Breast epithelium (tissue), 4 donors: ENCODE data around the gene TLE2. TPM values are rescaled to one million over a fixed set of nuclear protein-coding genes. Genes with fewer than 3 reads are reported as not detected.

Experiments used
- DNase-seq, 2 donors: peaks; one replicate each; pipeline ENCODE4 v3.0.0-alpha.2; 2019; ENCODE audit warnings: low spot score in 2 of 2
- H3K27ac ChIP-seq, 2 donors: fragments of 200-600 bp; sonication (generic) in 1 of 2; one replicate each; pipeline ENCODE4 v1.5.1; 2016 to 2019; ENCODE audit warnings: mild to moderate bottlenecking in 1 of 2
- H3K27me3 ChIP-seq, 2 donors: fragments of 200-600 bp; sonication (generic) in 1 of 2; one replicate each; pipeline versions ENCODE4 v1.5.1 to v1.6.0; 2017 to 2019; ENCODE audit warnings: control low read depth in 1 of 2, mild to moderate bottlenecking in 1 of 2
- H3K36me3 ChIP-seq: fragments of 200-600 bp; one replicate; pipeline ENCODE4 v1.5.1; 2019
- H3K4me1 ChIP-seq, 2 donors: fragments of 200-600 bp; sonication (generic); one replicate each; pipeline ENCODE4 v1.5.1; 2016 to 2019; ENCODE audit warnings: control low read depth in 1 of 2
- H3K4me3 ChIP-seq, 3 donors: fragments of 200-600 bp; sonication (generic); 1 replicate in 2 of 3; 2 replicates in 1 of 3; pipeline ENCODE4 v1.5.1; 2016 to 2019; ENCODE audit warnings: mild to moderate bottlenecking in 3 of 3, moderate library complexity in 2 of 3
- H3K9me3 ChIP-seq, 2 donors: fragments of 200-600 bp; sonication (generic) in 1 of 2; one replicate each; pipeline ENCODE4 v1.5.1; 2016 to 2019; ENCODE audit warnings: control low read depth in 1 of 2
- POLR2A ChIP-seq: fragments of 450-650 bp; IDR thresholded peaks from one replicate; pipeline ENCODE4 v1.6.1; 2016; ENCODE audit warnings: antibody characterized with exemption, mild to moderate bottlenecking, moderate library complexity
- POLR2AphosphoS5 ChIP-seq, 3 donors: sonication (generic); formaldehyde crosslinking; IDR thresholded peaks; one replicate each; pipeline ENCODE4 v1.6.1; 2017; ENCODE audit warnings: antibody characterized with exemption in 3 of 3
- intact Hi-C: fragments of 100-400 bp; cut with DNase I; formaldehyde crosslinking; loops from one replicate; pipeline ENCODE4 v1.15.1; 2023; ENCODE audit warnings: low total_unique reads
- total RNA-seq, 3 donors: library from RNA; depleted of rRNA; stranded (reverse); fragments of >200 nt; gene quantifications; one replicate each; pipeline ENCODE4 v1.1.0, GENCODE V29; 2016
- TF ChIP-seq, protein P1 (sequence below), 3 donors: fragments of 450-650 bp; IDR thresholded peaks; one replicate each; pipeline ENCODE4 v1.5.1; 2016 to 2017; ENCODE audit warnings: antibody characterized with exemption in 3 of 3, mild to moderate bottlenecking in 3 of 3, moderate library complexity in 3 of 3

Gene TLE2
- total RNA-seq, 3 donors from 2014 or later, result 25.3 to 65.6 (median 35.1) TPM

DNA sequence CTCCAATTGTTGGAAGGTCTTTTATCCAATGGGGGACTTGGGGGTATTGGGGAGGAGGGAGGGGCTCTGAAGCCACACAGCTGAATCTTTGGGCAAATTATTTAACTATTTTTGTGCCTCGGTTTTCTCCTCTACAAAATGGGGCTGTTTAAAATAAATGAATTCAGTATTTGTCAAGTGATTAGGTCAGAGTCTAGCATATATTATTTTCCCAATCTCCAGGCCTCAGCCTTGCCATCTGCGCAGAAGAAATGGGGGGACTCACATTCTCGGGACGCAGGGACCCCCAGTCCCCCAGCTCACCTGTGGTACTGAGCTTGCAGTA is 31.7 kb upstream of the TLE2 start:
- intact Hi-C loops, result no loop called here
- Histone ChIP-seq H3K4me1 (peaks cover 11 to 29% of the 10 kb centered on the region in 2 donors), H3K4me3 (peak overlapping the region; percentile 85 to 92 (median 90))

DNA sequence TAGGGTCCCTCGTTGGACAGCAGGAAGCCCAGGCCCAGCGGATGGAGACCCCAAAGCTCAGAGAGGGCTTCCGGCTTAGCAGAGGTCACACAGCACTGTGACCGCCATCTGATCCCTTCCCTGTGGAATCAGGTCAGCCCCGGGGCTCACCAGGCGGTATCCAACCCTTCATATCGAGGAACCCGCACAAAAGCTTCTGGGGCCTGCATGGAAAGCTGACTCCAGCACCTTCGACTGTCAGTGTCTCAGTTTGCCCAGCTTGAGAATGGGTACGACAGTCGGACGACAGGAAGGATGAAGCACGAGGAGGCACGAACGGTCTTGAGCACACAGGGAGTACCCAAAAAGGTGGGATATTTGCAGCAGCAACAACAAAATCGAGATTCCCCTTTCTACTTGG is 30.6 kb upstream of the TLE2 start:
- no peaks in the 10 kb centered on the region for H3K36me3 ChIP-seq
- peaks cover 11 to 41% of the 10 kb centered on the region in 2 donors for H3K4me1 ChIP-seq
- no peak overlapping the region for H3K4me3 ChIP-seq
- H3K9me3 ChIP-seq, result no peaks in the 10 kb centered on the region
- no peaks in the 10 kb centered on the region for H3K27me3 ChIP-seq
- no peak for TF ChIP-seq POLR2A
- no peak for TF ChIP-seq POLR2AphosphoS5 (IDR thresholded peaks at IDR 0.05)
- TF ChIP-seq, protein P1, sequence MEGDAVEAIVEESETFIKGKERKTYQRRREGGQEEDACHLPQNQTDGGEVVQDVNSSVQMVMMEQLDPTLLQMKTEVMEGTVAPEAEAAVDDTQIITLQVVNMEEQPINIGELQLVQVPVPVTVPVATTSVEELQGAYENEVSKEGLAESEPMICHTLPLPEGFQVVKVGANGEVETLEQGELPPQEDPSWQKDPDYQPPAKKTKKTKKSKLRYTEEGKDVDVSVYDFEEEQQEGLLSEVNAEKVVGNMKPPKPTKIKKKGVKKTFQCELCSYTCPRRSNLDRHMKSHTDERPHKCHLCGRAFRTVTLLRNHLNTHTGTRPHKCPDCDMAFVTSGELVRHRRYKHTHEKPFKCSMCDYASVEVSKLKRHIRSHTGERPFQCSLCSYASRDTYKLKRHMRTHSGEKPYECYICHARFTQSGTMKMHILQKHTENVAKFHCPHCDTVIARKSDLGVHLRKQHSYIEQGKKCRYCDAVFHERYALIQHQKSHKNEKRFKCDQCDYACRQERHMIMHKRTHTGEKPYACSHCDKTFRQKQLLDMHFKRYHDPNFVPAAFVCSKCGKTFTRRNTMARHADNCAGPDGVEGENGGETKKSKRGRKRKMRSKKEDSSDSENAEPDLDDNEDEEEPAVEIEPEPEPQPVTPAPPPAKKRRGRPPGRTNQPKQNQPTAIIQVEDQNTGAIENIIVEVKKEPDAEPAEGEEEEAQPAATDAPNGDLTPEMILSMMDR (IDR thresholded peaks at IDR 0.05), result no peak
- intact Hi-C loops, result no loop called here
- peak overlapping the region; percentile 25 to 44 for H3K27ac ChIP-seq
- DNase-seq, result no peak

More for the DNA sequence above, 31.7 kb upstream of the TLE2 start:
- Histone ChIP-seq H3K27me3 (no peaks in the 10 kb centered on the region), H3K27ac (peak overlapping the region; percentile 95 to 100), H3K36me3 (no peaks in the 10 kb centered on the region), H3K9me3 (no peaks in the 10 kb centered on the region)
- no peak for DNase-seq
- TF ChIP-seq POLR2AphosphoS5 (IDR thresholded peaks at IDR 0.05) (no peak), POLR2A (no peak)
- TF ChIP-seq, protein P1 (IDR thresholded peaks at IDR 0.05), result no peak

DNA sequence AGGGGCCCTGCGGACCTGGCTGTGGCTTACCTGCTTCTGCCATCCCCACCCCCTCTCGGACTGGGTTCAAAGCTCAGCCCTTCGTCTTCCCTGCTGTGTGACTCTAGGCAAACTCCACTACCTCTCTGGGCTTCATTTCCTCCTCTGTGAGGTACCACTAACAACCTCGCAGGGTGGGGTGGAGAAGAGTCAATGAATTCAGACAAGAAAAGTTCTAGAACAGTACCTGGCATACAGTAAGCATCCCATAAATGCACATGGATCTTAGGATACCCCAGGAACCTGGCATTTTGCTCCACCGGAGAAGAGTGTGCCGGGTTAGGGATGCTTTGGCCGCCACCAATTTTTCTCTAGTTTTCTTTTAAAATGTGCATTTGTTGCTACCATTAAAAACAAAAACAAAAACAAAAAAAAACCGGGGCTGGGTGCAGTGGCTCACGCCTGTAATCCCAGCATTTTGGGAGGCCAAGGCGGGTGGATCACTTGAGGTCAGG is 29.8 kb upstream of the TLE2 start:
- no peak for DNase-seq
- TF ChIP-seq POLR2AphosphoS5 (IDR thresholded peaks at IDR 0.05) (no peak), POLR2A (no peak)
- TF ChIP-seq, protein P1 (IDR thresholded peaks at IDR 0.05), result no peak
- Histone ChIP-seq H3K36me3 (no peaks in the 10 kb centered on the region), H3K27me3 (no peaks in the 10 kb centered on the region), H3K9me3 (no peaks in the 10 kb centered on the region), H3K27ac (peak overlapping the region; percentile 87 to 93), H3K4me3 (no peak overlapping the region), H3K4me1 (peaks cover 11 to 47% of the 10 kb centered on the region in 2 donors)
- intact Hi-C loops, result no loop called here

DNA sequence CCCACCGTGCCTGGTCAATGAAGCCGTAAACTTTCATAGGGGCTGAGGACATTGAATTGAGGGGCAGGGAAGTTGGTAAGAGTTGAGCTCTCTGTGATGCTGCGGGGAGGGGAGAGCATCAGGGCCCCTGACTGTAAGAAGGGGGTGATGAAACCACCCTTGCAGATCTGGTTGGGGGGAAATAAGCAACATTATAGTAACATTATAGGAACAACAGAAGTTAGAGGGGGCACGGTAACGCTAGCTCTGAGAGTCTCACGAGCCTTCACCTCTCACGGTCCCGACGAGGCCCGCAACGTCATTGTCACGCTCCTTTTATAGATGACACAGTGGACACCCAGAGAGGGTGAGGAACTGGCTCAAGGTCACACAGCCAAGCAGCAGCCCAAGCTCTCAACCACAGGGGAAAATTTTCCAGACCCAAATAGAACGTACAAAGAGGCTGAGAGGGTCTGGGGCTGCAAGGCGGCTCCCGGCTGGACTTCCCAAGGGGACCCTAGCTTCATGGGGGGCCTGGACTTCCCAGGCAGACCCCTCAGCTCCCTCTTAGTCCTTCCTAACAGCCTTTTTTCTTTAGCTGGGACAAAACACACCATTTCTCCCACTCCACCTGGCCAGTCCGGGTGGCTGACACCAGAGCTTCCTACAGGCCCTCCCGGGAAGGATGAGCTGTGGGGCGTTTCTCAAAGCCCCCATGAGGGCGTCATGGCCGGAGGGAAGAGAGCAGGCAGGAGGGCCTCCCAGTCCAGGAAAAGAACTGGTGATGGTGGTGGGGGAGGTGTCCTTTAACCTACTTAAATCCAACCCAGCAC is 29.1 kb upstream of the TLE2 start:
- Histone ChIP-seq H3K9me3 (no peaks in the 10 kb centered on the region), H3K4me1 (peaks cover 11 to 47% of the 10 kb centered on the region in 2 donors), H3K27ac (peak overlapping the region; percentile 87 to 93), H3K36me3 (no peaks in the 10 kb centered on the region), H3K4me3 (peak overlapping the region in 1 of 3 donors; percentile 46), H3K27me3 (no peaks in the 10 kb centered on the region)
- DNase-seq, result no peak
- TF ChIP-seq POLR2AphosphoS5 (IDR thresholded peaks at IDR 0.05), result no peak
- no peak for TF ChIP-seq POLR2A
- TF ChIP-seq, protein P1 (IDR thresholded peaks at IDR 0.05), result no peak
- intact Hi-C loops, result no loop called here

DNA sequence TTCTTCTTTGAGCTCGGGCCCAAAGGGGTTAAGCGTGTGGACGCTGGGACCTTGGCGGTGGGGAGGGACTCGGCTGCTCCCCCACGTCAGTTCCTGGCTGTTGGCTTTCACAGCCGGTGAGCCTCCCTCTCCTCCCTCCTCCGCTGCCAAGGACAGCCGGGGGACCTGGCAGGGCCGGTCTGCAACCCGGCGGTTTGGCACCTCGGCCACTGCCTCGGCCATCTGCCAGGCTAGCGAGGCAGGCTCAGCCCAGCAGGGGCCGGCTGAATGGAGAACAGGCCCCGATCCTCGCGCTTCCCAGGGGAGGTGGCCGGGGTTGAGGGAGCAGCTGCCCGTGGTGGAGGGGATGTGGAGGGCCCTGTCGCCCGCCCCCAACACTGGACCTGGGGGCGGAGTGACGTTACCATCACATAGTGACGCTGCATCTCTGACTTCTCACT is 28.2 kb upstream of the TLE2 start:
- intact Hi-C loops, result no loop called here
- peak overlapping the region; percentile 87 to 93 for H3K27ac ChIP-seq
- no peaks in the 10 kb centered on the region for H3K9me3 ChIP-seq
- H3K4me1 ChIP-seq, result peaks cover 11 to 44% of the 10 kb centered on the region in 2 donors
- peak overlapping the region in 2 of 3 donors; percentile 24 to 46 for H3K4me3 ChIP-seq
- no peaks in the 10 kb centered on the region for H3K27me3 ChIP-seq
- TF ChIP-seq POLR2AphosphoS5 (IDR thresholded peaks at IDR 0.05) (peak; percentile 76 to 85 (median 79)), POLR2A (no peak)
- TF ChIP-seq, protein P1 (IDR thresholded peaks at IDR 0.05), result peak in 1 of 3 donors; percentile 19
- peak; percentile 92 to 95 for DNase-seq
- H3K36me3 ChIP-seq, result no peaks in the 10 kb centered on the region
